PFSK-1 (cell line): ENCODE data around the gene LMX1A.

Experiments
- FOXP2 ChIP-seq: optimal IDR thresholded peaks from 2 replicates; pipeline ENCODE3; 2011; ENCODE audit warnings: borderline replicate concordance, control low read depth, inconsistent platforms; ENCODE audit not compliant: insufficient read depth; ENCODE audit errors: extremely low read length, extremely low read depth
- POLR2AphosphoS5 ChIP-seq: IDR thresholded peaks from 2 replicates; pipeline ENCODE4 v1.6.1; 2012; ENCODE audit warnings: low read depth, mild to moderate bottlenecking, control low read depth, low read length, moderate library complexity
- REST ChIP-seq, 2 experiments: IDR thresholded peaks; 2 replicates each; pipeline versions ENCODE4 v1.6.1 to v1.8.0; 2011 to 2012; ENCODE audit warnings: low read depth in 2 of 2, low read length in 2 of 2, control low read depth in 1 of 2, inconsistent platforms in 1 of 2, mild to moderate bottlenecking in 1 of 2, moderate library complexity in 1 of 2; ENCODE audit not compliant: insufficient read depth in 1 of 2
- SIN3A ChIP-seq: IDR thresholded peaks from 2 replicates; pipeline ENCODE4 v1.6.1; 2012; ENCODE audit warnings: mild to moderate bottlenecking, low read length, moderate library complexity, borderline replicate concordance; ENCODE audit not compliant: insufficient read depth
- TAF1 ChIP-seq: IDR thresholded peaks from 2 replicates; pipeline ENCODE4 v1.6.1; 2012; ENCODE audit warnings: low read length, control low read depth, borderline replicate concordance; ENCODE audit not compliant: insufficient read depth

The LMX1A gene

GRCh38 chr1:165265196-165265838 lies 91.2 kb downstream of the LMX1A start:
- TF ChIP-seq SIN3A (no peak), POLR2AphosphoS5 (no peak)

- TF ChIP-seq REST (IDR thresholded peaks at IDR 0.05; ENCODE audit: insufficient read depth in 1 of 2, low read depth in 2 of 2, low read length in 2 of 2) (no peak), SIN3A (no peak), TAF1 (no peak)
Measured at GRCh38 chr1:165259706-165260428, 96.6 kb downstream of the LMX1A start.

- TF ChIP-seq POLR2AphosphoS5 (no peak), TAF1 (no peak), FOXP2 (no peak), SIN3A (no peak), REST (IDR thresholded peaks at IDR 0.05; ENCODE audit: insufficient read depth in 1 of 2, low read depth in 2 of 2, low read length in 2 of 2) (no peak)
Measured at GRCh38 chr1:165259236-165259635, 97.3 kb downstream of the LMX1A start.

- no peak for TF ChIP-seq FOXP2
- TF ChIP-seq REST (IDR thresholded peaks at IDR 0.05; ENCODE audit: insufficient read depth in 1 of 2, low read depth in 2 of 2, low read length in 2 of 2) = no peak
- no peak for TF ChIP-seq POLR2AphosphoS5
- no peak for TF ChIP-seq TAF1
- no peak for TF ChIP-seq SIN3A
Measured at GRCh38 chr1:165257969-165258459, 98.5 kb downstream of the LMX1A start.

GRCh38 chr1:165254896-165255625 lies 101.5 kb downstream of the LMX1A start:
- TF ChIP-seq FOXP2 (no peak), TAF1 (no peak), POLR2AphosphoS5 (no peak), SIN3A (no peak), REST (IDR thresholded peaks at IDR 0.05; ENCODE audit: insufficient read depth in 1 of 2, low read depth in 2 of 2, low read length in 2 of 2) (no peak)
